Ishikawa (cell line): Measurements from ENCODE around the gene FSTL4.

Source experiments
- CEBPB ChIP-seq: IDR thresholded peaks from 2 replicates; pipeline ENCODE4 v1.6.1; 2012
- CREB1 ChIP-seq: IDR thresholded peaks from 2 replicates; pipeline ENCODE4 v1.6.1; 2012; ENCODE audit warnings: low read depth
- EGR1 ChIP-seq: IDR thresholded peaks from 2 replicates; pipeline ENCODE4 v1.6.1; 2012
- EP300 ChIP-seq: IDR thresholded peaks from 2 replicates; pipeline ENCODE4 v1.6.1; 2012; ENCODE audit warnings: borderline replicate concordance
- FOXM1 ChIP-seq: IDR thresholded peaks from 2 replicates; pipeline ENCODE4 v1.6.1; 2012; ENCODE audit warnings: low read depth, borderline replicate concordance
- NFIC ChIP-seq: IDR thresholded peaks from 2 replicates; pipeline ENCODE4 v1.6.1; 2012
- RAD21 ChIP-seq: IDR thresholded peaks from 2 replicates; pipeline ENCODE4 v1.6.1; 2012; ENCODE audit warnings: low read depth
- REST ChIP-seq: IDR thresholded peaks from 2 replicates; pipeline ENCODE4 v1.6.1; 2012; ENCODE audit warnings: low read depth, mild to moderate bottlenecking
- TAF1 ChIP-seq: IDR thresholded peaks from 2 replicates; pipeline ENCODE4 v1.6.1; 2012; ENCODE audit warnings: low read depth, mild to moderate bottlenecking
- TCF12 ChIP-seq: IDR thresholded peaks from 2 replicates; pipeline ENCODE4 v1.6.1; 2012; ENCODE audit warnings: low read depth
- TEAD4 ChIP-seq: IDR thresholded peaks from 2 replicates; pipeline ENCODE4 v1.6.1; 2012
- USF1 ChIP-seq: IDR thresholded peaks from 2 replicates; pipeline ENCODE4 v1.6.1; 2012
- YY1 ChIP-seq: IDR thresholded peaks from 2 replicates; pipeline ENCODE4 v1.6.1; 2012; ENCODE audit warnings: low read depth
- ZBTB7A ChIP-seq: IDR thresholded peaks from 2 replicates; pipeline ENCODE4 v1.6.1; 2012; ENCODE audit warnings: low read depth
- TF ChIP-seq, protein P1 (sequence below): IDR thresholded peaks from 2 replicates; pipeline ENCODE4 v1.6.1; 2012

Gene FSTL4

GRCh38 chr5:133478199-133478985, 133.9 kb downstream of the FSTL4 start:
- TF ChIP-seq RAD21 (no peak), USF1 (no peak)

DNA sequence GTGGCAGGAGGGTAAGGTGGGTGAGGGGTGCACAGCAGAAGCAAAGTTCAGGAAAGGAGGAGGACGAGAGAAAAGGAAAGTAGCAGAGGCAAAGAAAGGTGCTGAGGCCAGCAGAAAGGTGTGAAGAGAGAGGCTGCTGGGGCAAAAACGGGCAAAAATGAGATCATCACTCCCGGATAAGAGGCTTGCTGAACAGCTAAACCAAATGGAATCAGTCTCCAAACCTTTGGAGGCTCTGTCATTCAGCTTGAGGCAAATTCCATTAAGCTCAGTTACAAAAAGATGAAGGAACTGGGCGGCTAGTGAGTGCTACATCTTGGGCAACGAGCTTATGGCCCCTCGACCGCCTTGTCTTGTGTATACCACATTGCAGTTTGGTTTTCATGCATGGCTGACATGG, 136.4 kb downstream of the FSTL4 start:
- TF ChIP-seq TEAD4: no peak
- TF ChIP-seq TCF12: no peak
- TF ChIP-seq ZBTB7A: no peak
- TF ChIP-seq CEBPB: no peak
- TF ChIP-seq REST: no peak
- TF ChIP-seq TAF1: no peak
- TF ChIP-seq, protein P1, sequence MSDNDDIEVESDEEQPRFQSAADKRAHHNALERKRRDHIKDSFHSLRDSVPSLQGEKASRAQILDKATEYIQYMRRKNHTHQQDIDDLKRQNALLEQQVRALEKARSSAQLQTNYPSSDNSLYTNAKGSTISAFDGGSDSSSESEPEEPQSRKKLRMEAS: no peak
- TF ChIP-seq EGR1: no peak
- no peak for TF ChIP-seq CREB1
- no peak for TF ChIP-seq YY1
- no peak for TF ChIP-seq NFIC
- no peak for TF ChIP-seq EP300
- no peak for TF ChIP-seq FOXM1
- no peak for TF ChIP-seq USF1

DNA sequence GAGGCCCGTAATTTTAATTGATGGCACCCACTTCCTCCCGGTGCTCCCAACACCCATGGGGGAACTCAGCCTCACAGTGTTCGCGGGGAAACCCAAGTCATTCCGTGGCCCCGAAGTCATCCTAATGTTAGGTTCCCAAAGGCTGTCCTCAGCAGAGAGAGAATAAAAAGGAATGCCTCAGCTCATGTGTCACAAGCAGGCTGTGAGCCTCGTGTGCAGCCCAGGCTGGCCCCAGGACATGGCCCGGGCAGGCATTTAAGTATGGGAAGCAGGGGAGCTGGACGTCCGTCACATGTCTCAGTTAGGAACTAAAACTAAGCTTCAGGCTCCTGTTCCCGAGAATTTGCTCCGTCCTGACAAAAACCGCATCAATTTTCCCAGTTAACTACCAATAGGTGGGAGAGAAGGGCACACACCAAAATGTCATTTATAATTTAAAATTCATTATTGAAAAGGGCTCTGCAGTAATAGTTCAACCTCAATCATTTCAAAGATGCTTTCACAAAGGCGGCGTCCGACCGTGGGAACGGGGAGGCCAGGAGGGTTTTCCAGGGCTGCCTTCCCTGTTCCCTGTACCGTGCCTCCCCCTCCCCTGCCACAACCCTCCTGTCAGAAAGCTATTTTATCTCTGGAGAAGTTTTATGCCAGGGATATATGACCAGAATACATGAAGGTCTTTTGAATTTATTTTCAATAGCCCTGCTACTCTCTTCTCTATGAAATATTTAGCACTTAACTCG, 137.3 kb downstream of the FSTL4 start:
- TF ChIP-seq NFIC (no peak), TCF12 (no peak), TEAD4 (no peak)
- TF ChIP-seq, protein P1: no peak

DNA sequence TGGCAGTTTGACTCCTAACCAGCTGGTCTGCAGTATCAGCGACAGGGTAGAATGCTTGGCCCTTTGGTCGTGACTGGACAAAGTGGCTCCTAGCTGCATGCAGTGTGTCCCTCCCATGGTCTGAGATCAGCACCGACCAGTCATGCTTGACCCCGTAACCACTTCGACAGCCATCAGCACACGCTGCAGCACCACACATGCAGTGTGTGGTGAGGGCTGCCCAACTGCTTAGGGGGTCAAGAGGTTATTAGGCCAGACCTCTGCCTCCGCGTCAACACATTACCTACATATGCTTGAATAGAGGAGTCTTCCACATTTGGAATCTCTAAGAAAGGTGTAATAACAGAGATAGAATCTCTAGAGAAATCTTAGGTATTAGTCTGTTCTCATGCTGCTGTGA, 139.1 kb downstream of the FSTL4 start:
- TF ChIP-seq USF1 (no peak), REST (no peak), NFIC (no peak), EGR1 (no peak), ZBTB7A (no peak), CEBPB (no peak), CREB1 (no peak), TEAD4 (no peak), RAD21 (no peak), EP300 (no peak), FOXM1 (no peak), YY1 (no peak), TCF12 (no peak), TAF1 (no peak)
- TF ChIP-seq, protein P1: no peak

DNA sequence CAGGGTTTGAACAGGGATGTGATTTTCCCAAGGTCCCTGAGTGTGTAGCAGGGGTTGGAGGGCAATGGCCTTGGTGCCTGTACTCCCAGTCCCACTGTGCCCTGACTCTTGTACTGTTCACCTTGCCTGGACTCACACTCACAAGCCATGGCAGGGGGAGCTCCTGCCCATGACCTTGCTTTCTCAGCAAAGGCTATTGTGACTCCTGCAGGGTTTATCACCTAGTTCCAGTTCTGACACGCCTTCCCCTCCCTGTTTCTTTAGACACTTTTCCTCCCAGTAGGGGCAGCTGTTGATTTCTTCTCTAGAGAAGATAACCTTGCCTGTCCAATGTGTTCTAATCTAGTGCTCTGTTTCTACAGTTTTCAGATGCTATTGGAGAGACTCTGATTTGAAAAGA, 139.5 kb downstream of the FSTL4 start:
- TF ChIP-seq, protein P1: no peak
- TF ChIP-seq CREB1 (no peak), ZBTB7A (no peak), RAD21 (no peak), NFIC (no peak), YY1 (no peak), FOXM1 (no peak), REST (no peak), USF1 (no peak), TEAD4 (no peak), EGR1 (no peak), EP300 (no peak), TAF1 (no peak)
